Hypothalamus (tissue), 51 donors: Measurements from ENCODE around the gene RNF144A.

Experiments used
- DNase-seq, 51 donors: peaks; one replicate each; lab custom pipeline; 2025; lab: John Stamatoyannopoulos, UW

RNF144A gene

DNA sequence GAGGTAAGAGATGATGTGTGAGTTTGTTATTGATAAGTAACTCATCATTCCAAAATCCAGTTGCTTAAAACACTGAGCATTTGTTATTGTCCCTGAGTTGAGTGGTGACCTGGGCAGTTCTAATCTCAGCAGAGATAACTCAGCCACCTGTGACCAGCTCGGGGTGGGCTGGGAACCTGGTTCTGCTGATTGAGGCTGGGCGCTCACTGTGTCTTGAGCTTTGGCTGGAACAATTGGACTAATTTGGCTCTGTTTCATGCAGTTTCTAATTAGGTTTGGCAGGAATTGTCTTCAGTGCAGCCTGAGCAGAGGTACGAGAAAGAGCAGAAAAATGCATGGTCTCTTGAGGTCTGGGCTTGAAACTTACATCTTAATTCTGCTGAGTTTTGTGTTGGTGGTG lies 144.7 kb downstream of the RNF144A start:
- DNase-seq: no peak

GRCh38 chr2:7063789-7064188 lies 146.6 kb downstream of the RNF144A start:
- DNase-seq: no peak

DNA sequence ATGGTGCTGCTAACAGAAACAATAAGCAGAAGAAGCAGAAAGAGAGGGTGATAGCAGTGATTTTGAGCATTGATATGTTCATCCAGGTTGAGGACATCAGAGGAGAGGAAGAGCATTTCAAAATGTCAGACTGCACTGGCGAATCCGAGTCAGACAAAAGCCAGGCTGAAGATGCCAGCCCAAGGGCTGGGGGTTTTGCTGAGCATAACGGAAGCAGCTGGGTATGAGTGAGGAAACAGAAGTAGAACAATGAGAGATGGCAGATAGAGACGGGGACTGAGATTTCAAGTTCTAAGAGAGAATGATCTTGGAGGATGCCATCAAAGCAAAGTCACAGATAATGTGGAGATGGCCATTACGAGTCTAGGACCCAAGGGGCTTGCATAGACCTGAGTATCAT lies 151.2 kb downstream of the RNF144A start:
- DNase-seq: no peak

GRCh38 chr2:7070483-7070882 lies 153.3 kb downstream of the RNF144A start:
- no peak for DNase-seq

DNA sequence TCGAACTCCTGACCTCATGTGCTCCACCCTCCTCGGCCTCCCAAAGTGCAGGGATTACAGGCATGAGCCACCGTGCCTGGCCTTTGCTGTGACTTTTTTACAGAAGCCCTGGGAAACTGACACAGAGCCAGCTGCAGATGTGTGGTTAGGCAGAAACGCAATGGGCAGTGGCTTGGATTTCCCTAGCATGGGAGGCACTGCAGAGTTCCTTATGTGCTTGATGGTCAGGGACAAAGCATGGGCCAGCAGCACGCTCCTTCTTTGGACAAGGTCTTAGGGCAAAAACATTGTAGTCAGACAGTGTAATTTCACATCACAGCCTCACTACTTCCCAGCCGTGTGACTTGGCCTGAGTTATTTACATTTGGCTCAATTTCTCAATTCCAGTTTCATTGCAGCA lies 153.9 kb downstream of the RNF144A start:
- no peak for DNase-seq

- no peak for DNase-seq
Measured at GRCh38 chr2:7071916-7072556, 154.8 kb downstream of the RNF144A start.

GRCh38 chr2:7073901-7074300 lies 156.7 kb downstream of the RNF144A start:
- no peak for DNase-seq

DNA sequence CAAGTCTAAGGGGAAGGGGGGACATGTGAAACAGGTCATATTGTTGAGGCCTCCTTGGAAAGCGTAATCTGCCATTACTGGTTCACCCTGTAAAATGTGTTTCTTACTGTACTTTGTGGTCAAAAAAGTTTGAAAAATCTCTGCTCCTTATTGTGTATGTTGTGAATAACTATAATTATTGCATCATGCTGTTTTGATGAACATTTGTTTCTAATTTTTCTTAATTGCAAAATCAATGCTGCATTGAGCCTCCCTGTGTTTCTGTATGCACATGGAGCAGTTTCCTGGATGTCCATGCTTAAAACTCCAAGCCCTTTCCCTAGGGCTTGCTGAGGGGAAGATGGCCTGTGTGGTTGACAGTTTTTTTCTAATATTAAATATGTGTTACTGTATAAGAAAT lies 158.6 kb downstream of the RNF144A start:
- DNase-seq: no peak

GRCh38 chr2:7077660-7078267 lies 160.6 kb downstream of the RNF144A start:
- no peak for DNase-seq

DNA sequence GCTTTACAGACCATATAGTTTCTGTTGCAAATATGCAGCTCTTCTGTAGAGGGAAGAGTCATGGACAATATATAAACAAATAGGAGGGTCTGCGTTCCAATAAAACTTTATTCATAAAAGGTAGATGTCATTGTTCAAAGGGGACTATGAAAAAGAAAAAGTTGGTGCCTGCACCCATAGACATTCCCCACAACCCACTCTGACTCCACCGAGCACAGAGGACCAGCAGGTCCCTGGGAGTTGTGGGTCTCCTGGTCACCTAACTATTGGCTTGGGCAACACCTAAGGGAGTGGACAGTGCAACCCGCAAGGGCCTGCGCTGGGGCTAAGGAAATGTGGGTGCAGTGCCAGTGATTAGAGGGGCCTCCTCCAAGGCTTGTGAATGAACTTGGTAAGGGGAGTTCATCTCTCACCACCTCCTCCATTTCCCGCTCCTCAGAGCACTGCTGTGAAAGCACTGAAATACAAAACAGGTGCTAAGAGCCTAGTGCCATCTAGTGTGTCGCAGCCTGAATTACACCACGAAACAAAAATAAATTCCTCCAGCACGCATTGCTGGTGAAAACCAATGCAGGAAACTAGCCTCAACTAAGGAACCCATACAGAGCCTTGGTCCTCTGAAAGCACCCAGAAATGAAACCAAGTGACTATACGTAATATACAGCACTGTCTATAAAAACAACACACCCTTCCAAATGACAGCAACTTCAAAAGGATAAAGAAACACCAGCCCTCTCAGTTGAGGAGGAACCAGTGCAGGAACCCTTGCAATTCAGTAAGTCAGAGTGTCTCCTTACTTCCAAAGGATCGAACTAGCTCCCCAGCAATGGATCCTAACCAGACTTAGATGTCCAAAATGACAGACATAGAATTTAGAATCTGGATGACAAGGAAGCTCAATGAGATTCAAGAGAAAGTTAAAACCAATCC lies 166.6 kb downstream of the RNF144A start:
- DNase-seq: peak in 1 of 51 donors; percentile 13

DNA sequence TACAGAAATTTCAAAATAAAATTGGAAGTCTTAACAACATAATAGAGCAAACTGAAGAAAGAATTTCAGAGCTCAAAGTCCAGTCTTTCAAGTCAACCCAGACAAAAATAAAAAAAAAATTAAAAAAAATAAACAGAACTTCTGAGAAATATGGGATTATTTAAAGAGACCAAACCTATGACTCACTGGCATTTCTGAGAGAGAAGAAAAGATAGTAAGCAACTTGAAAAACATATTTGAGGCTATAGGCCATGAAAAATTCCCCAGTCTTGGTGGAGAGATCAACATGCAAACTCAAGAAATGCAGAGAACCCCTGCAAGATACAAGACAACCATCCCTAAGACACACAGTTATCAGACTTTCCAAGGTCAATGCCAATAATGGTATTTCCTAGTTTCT lies 167.4 kb downstream of the RNF144A start:
- DNase-seq: no peak

DNA sequence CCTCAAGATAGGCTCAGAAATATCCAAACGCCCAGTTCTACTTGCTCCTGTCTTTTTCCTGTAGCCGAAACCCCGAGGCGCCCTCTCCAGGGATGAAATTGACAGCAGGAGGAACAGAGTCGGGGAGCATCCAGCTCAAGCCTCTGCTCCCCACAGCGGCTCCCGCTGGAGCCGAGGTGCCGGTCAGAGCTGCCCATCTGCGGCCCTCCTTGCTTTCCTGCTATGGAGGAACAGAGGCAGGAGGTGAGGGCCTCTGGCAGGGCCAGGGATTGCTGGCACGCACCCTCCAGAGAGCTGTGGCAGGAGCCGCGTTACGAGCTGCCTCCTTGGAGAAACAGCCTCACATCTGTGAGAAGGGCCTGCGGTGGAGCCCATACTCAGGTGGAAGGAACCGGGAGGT lies 172.1 kb downstream of the RNF144A start:
- no peak for DNase-seq

DNA sequence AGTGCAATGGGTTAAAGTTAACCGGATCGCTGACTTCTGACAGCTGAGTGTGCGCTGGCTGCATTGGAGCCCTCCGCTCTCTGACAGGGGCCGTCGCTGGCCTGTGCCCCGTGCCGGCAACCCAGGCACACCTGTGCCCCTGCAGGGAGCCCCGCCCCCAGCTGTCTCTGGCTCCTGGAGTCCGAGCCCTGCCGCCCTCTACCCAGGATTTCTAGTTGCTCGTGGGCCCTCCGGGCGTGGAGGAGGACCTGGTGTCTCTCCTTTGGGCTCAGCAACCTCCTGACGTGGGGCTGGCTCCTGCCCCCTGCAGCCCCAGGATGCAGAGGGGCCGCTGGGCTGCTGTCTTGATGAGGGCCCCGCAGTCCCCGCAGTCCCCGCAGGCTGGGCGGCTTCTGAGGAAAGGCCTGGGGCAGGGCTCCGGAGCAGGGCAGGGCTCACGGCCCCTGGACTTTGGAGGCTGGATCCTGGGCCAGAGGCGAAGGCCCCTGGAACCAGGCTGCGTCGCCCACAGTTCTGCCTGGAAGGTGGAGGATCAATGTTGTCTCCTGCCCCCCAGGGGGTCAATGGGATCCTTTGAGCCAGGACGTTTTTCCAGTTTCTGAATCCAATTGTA lies 172.8 kb downstream of the RNF144A start:
- DNase-seq: no peak

- DNase-seq: no peak
Measured at GRCh38 chr2:7093376-7093775, 176.2 kb downstream of the RNF144A start.
